Heart left ventricle (tissue), 13 donors: Measurements from ENCODE around the gene NUP58.

Source experiments
- CTCF ChIP-seq, 12 donors: fragments of 200-600 bp; sonication (generic) in 4 of 12; IDR thresholded peaks; one replicate each; pipeline versions ENCODE4 v1.5.0 to v1.8.0; 2018 to 2022; ENCODE audit warnings: antibody characterized with exemption in 12 of 12, mild to moderate bottlenecking in 5 of 12
- POLR2A ChIP-seq, 2 donors: fragments of 450-650 bp; IDR thresholded peaks; one replicate each; pipeline ENCODE4 v1.6.1; 2017; ENCODE audit warnings: antibody characterized with exemption in 2 of 2, mild to moderate bottlenecking in 2 of 2, moderate library complexity in 2 of 2
- donor health status: ischemic (EF 13 %, LVEDD 7.1; RV severe dilation, severe dysfunction).
- donor health status: DM: no; HTN: yes; CAD: no.
- donor health status: DM: no; HTN: no; CAD: no.
- donor health status: ischemic (EF 25% LVEDD 6.9; RV normal size, moderate dysfunction).
- donor health status: ischemic (EF 25% LVEDD 5.7; RV mildly dilated, moderate dysfunction).
- donor health status: ischemic (EF 35%, LVEDD 5.7; RV mildly dilated, moderate dysfunction).
- donor health status: nonischemic (EF 11% LVEDD 7.7; RV severe dilation, severe dysfunction).
- donor health status: DM: yes; HTN: yes; CAD: no.
- donor health status: PGD.
- donor health status: ischemic (EF 29% LVEDD 5.4; RV normal size, mild dysfunction).
- donor health status: nonischemic (EF 23%, LVEDD 6.1; RV moderate dilation, normal function).

- TF ChIP-seq POLR2A (IDR thresholded peaks at IDR 0.05), result no peak
- TF ChIP-seq CTCF (IDR thresholded peaks at IDR 0.05), result no peak
Measured at GRCh38 chr13:25319771-25320170, 18.3 kb downstream of the NUP58 start.
